H1 (cell line): ENCODE measurements around the gene LAMA3. TPM values are rescaled to one million over a fixed set of nuclear protein-coding genes. Genes with fewer than 3 reads are reported as not detected.

Experiments used
- CTCF ChIA-PET: fragments of 300-600 bp; sonication (Branson Sonifier 250); formaldehyde crosslinking; loops from one replicate; lab custom pipeline; 2021; ENCODE audit not compliant: partially characterized antibody; lab: Charles Lee
- POLR2A ChIA-PET: fragments of 300-600 bp; sonication (Branson Sonifier 250); formaldehyde crosslinking; loops from one replicate; lab custom pipeline; 2021; ENCODE audit warnings: inconsistent platforms; ENCODE audit not compliant: partially characterized antibody; lab: Charles Lee
- DNase-seq, 2 experiments: peaks; one replicate each; pipeline versions ENCODE4 v3.0.0 to v3.0.0-alpha.2; 2010 to 2022; ENCODE audit warnings: low spot score in 2 of 2, low read depth in 1 of 2, mixed read lengths in 1 of 2
- FAIRE-seq: peaks from 2 replicates; lab custom pipeline; 2011; peaks lifted over from hg19 to GRCh38; lab: Jason Lieb, UNC
- H2AFZ ChIP-seq: 2 replicates; pipeline ENCODE4 v1.8.1; 2012; ENCODE audit warnings: low read length, inconsistent platforms
- H2AK5ac ChIP-seq: 2 replicates; pipeline ENCODE4 v1.6.1; 2013; ENCODE audit warnings: low read depth, low read length
- H2BK120ac ChIP-seq: replicated peaks from 2 replicates; pipeline ENCODE3; 2013; ENCODE audit warnings: low read depth, low read length, inconsistent platforms
- H2BK12ac ChIP-seq: 2 replicates; pipeline ENCODE4 v1.6.1; 2013; ENCODE audit warnings: low read depth, low read length
- H2BK15ac ChIP-seq: 2 replicates; pipeline ENCODE4 v1.6.1; 2013; ENCODE audit warnings: low read length
- H2BK20ac ChIP-seq: 2 replicates; pipeline ENCODE4 v1.6.1; 2013; ENCODE audit warnings: low read length
- H2BK5ac ChIP-seq: 2 replicates; pipeline ENCODE4 v1.6.1; 2013; ENCODE audit warnings: low read depth, low read length
- H3K14ac ChIP-seq: 2 replicates; pipeline ENCODE4 v1.6.1; 2013; ENCODE audit warnings: inconsistent platforms; ENCODE audit not compliant: insufficient read length
- H3K18ac ChIP-seq: 2 replicates; pipeline ENCODE4 v1.6.1; 2013; ENCODE audit warnings: low read length; ENCODE audit errors: extremely low read depth
- H3K23ac ChIP-seq: 2 replicates; pipeline ENCODE4 v1.6.1; 2013; ENCODE audit warnings: inconsistent platforms; ENCODE audit not compliant: insufficient read length
- H3K23me2 ChIP-seq: 2 replicates; pipeline ENCODE4 v1.6.1; 2013; ENCODE audit warnings: low read depth, low read length
- H3K27ac ChIP-seq: 2 replicates; pipeline ENCODE4 v1.6.1; 2011; ENCODE audit warnings: low read depth, low read length, inconsistent platforms
- H3K27me3 ChIP-seq, 4 experiments: replicated peaks in 1 of 4; 1 replicate in 1 of 4; 2 replicates in 3 of 4; pipeline versions ENCODE4 v1.6.1 to v1.8.1; 2011 to 2013; ENCODE audit warnings: low read length in 3 of 4, mild to moderate bottlenecking in 3 of 4, inconsistent platforms in 2 of 4, mixed read lengths in 2 of 4, moderate library complexity in 1 of 4; ENCODE audit not compliant: control insufficient read depth in 3 of 4, insufficient read depth in 3 of 4; ENCODE audit errors: extremely low read depth in 1 of 4
- H3K36me3 ChIP-seq, 4 experiments: 2 replicates each; pipeline versions ENCODE4 v1.6.1 to v1.8.1; 2011 to 2013; ENCODE audit warnings: mild to moderate bottlenecking in 4 of 4, low read length in 3 of 4, moderate library complexity in 2 of 4, control low read depth in 1 of 4, inconsistent platforms in 1 of 4; ENCODE audit not compliant: insufficient read depth in 4 of 4, control insufficient read depth in 2 of 4
- H3K4ac ChIP-seq: replicated peaks from 2 replicates; pipeline ENCODE3; 2013; ENCODE audit warnings: low read length, low read depth, mixed read lengths, inconsistent platforms; ENCODE audit not compliant: insufficient read length
- H3K4me1 ChIP-seq, 4 experiments: replicated peaks in 1 of 4; 1 replicate in 1 of 4; 2 replicates in 3 of 4; pipeline versions ENCODE4 v1.6.1 to v1.8.1; 2011 to 2013; ENCODE audit warnings: low read length in 3 of 4, inconsistent platforms in 2 of 4, mixed read lengths in 1 of 4; ENCODE audit not compliant: insufficient read depth in 4 of 4, control insufficient read depth in 3 of 4
- H3K4me2 ChIP-seq, 2 experiments: 2 replicates each; pipeline versions ENCODE4 v1.6.1 to v1.8.1; 2011 to 2013; ENCODE audit warnings: low read depth in 2 of 2, low read length in 2 of 2, control low read depth in 1 of 2, inconsistent platforms in 1 of 2, mild to moderate bottlenecking in 1 of 2; ENCODE audit not compliant: insufficient read depth in 1 of 2
- H3K4me3 ChIP-seq, 4 experiments: fragments of 200-600, 300-600 bp in 1 of 4; sonication (generic), shearing (Covaris generic), sonication (Bioruptor Twin) in 1 of 4; 2 replicates each; pipeline versions ENCODE4 v1.5.1 to v1.8.1; 2011 to 2016; ENCODE audit warnings: low read length in 4 of 4, low read depth in 3 of 4, control low read depth in 2 of 4, inconsistent platforms in 2 of 4, mild to moderate bottlenecking in 2 of 4, mixed read lengths in 1 of 4, moderate library complexity in 1 of 4; ENCODE audit not compliant: insufficient read depth in 2 of 4; ENCODE audit errors: extremely low read depth in 1 of 4
- H3K56ac ChIP-seq: replicated peaks from 2 replicates; pipeline ENCODE3; 2013; ENCODE audit warnings: low read depth, mild to moderate bottlenecking, mixed read lengths, low read length, inconsistent platforms; ENCODE audit not compliant: insufficient read length
- H3K79me1 ChIP-seq: 2 replicates; pipeline ENCODE4 v1.6.1; 2013; ENCODE audit warnings: low read depth, low read length, control low read depth
- H3K79me2 ChIP-seq, 2 experiments: 2 replicates each; pipeline versions ENCODE4 v1.6.1 to v1.8.1; 2012 to 2013; ENCODE audit warnings: low read length in 2 of 2, mild to moderate bottlenecking in 2 of 2, inconsistent platforms in 1 of 2; ENCODE audit not compliant: insufficient read depth in 2 of 2, control insufficient read depth in 1 of 2
- H3K9ac ChIP-seq, 4 experiments: replicated peaks in 1 of 4; 1 replicate in 1 of 4; 2 replicates in 3 of 4; pipeline versions ENCODE4 v1.6.1 to v1.8.1; 2011 to 2013; ENCODE audit warnings: low read depth in 3 of 4, low read length in 3 of 4, control low read depth in 2 of 4, mild to moderate bottlenecking in 2 of 4, moderate library complexity in 2 of 4, inconsistent platforms in 1 of 4; ENCODE audit errors: extremely low read depth in 1 of 4
- H3K9me3 ChIP-seq, 2 experiments: 2 replicates each; pipeline versions ENCODE4 v1.6.1 to v1.8.1; 2012 to 2013; ENCODE audit warnings: mild to moderate bottlenecking in 2 of 2, moderate library complexity in 2 of 2, control low read depth in 1 of 2, inconsistent platforms in 1 of 2, low read depth in 1 of 2, low read length in 1 of 2, mixed read lengths in 1 of 2; ENCODE audit not compliant: insufficient read depth in 2 of 2
- H4K20me1 ChIP-seq, 2 experiments: replicated peaks in 1 of 2; 2 replicates each; pipeline versions ENCODE3 to v1.8.1; 2011 to 2013; ENCODE audit warnings: inconsistent platforms in 2 of 2, low read length in 2 of 2, mild to moderate bottlenecking in 1 of 2; ENCODE audit not compliant: insufficient read depth in 2 of 2, control insufficient read depth in 1 of 2
- H4K5ac ChIP-seq: 2 replicates; pipeline ENCODE4 v1.6.1; 2013; ENCODE audit warnings: low read length, low read depth, mixed read lengths, inconsistent platforms; ENCODE audit not compliant: insufficient read length
- H4K8ac ChIP-seq: 2 replicates; pipeline ENCODE4 v1.8.0; 2013; ENCODE audit warnings: mild to moderate bottlenecking, moderate library complexity, low read length, inconsistent platforms; ENCODE audit not compliant: insufficient read depth; ENCODE audit errors: extremely low read depth
- H4K91ac ChIP-seq: replicated peaks from 2 replicates; pipeline ENCODE3; 2013; ENCODE audit warnings: low read length, mixed read lengths, inconsistent platforms; ENCODE audit not compliant: insufficient read length
- CHD2 ChIP-seq: IDR thresholded peaks from 2 replicates; pipeline ENCODE4 v1.6.1; 2012; ENCODE audit warnings: low read length, improper control_type of control experiment
- CTCF ChIP-seq, 3 experiments: IDR thresholded peaks; 1 replicate in 2 of 3; 2 replicates in 1 of 3; pipeline versions ENCODE4 v1.5.1 to v1.6.1; 2011; ENCODE audit warnings: low read length in 3 of 3, mild to moderate bottlenecking in 3 of 3, inconsistent platforms in 2 of 3, low read depth in 1 of 3, moderate library complexity in 1 of 3; ENCODE audit not compliant: insufficient read depth in 1 of 3; ENCODE audit errors: control extremely low read depth in 1 of 3
- FOSL1 ChIP-seq: IDR thresholded peaks from 2 replicates; pipeline ENCODE4 v1.6.1; 2011; ENCODE audit warnings: mild to moderate bottlenecking, low read depth, low read length, moderate library complexity; ENCODE audit not compliant: insufficient read depth
- GABPA ChIP-seq: IDR thresholded peaks from 2 replicates; pipeline ENCODE4 v1.6.1; 2011; ENCODE audit warnings: mild to moderate bottlenecking, low read length, moderate library complexity, borderline replicate concordance; ENCODE audit not compliant: insufficient read depth
- JUND ChIP-seq: IDR thresholded peaks from 2 replicates; pipeline ENCODE4 v1.6.1; 2011; ENCODE audit warnings: mild to moderate bottlenecking, improper control_type of control experiment, low read length
- MAX ChIP-seq: IDR thresholded peaks from 2 replicates; pipeline ENCODE4 v1.6.1; 2012; ENCODE audit warnings: inconsistent platforms
- NRF1 ChIP-seq: IDR thresholded peaks from 2 replicates; pipeline ENCODE4 v1.6.1; 2011; ENCODE audit warnings: mild to moderate bottlenecking, low read depth, low read length, improper control_type of control experiment
- RAD21 ChIP-seq, 2 experiments: IDR thresholded peaks in 1 of 2; conservative IDR thresholded peaks in 1 of 2; 2 replicates each; pipeline ENCODE4 v1.6.1; 2011; ENCODE audit warnings: low read depth in 2 of 2, low read length in 2 of 2, improper control_type of control experiment in 1 of 2, inconsistent platforms in 1 of 2, mild to moderate bottlenecking in 1 of 2, moderate library complexity in 1 of 2
- SIRT6 ChIP-seq: IDR thresholded peaks from one replicate; pipeline ENCODE4 v1.7.1; 2012; ENCODE audit warnings: low read length, inconsistent platforms
- WGBS, 2 experiments: shearing (Covaris generic) in 1 of 2; methylation state at CpG; one replicate each; pipeline versions ENCODE4 v1.1.6 to v1.1.7; 2013 to 2015; ENCODE audit warnings: low lambda C conversion rate in 2 of 2, mixed read lengths in 2 of 2, inconsistent platforms in 1 of 2, low coverage in 1 of 2, missing lambda C conversion rate in 1 of 2; ENCODE audit not compliant: insufficient replicate concordance in 2 of 2, insufficient coverage in 1 of 2, insufficient read length in 1 of 2; ENCODE audit errors: extremely low coverage in 1 of 2, missing lambda C conversion rate in 1 of 2; 5-methylcytosine and 5-hydroxymethylcytosine counted together
- polyA plus RNA-seq, 7 experiments: library from polyadenylated mRNA; depleted of rRNA in 3 of 7; stranded (reverse) in 5 of 7; unstranded in 2 of 7; fragments of >200 nt in 5 of 7; fragments of 200-250 nt in 2 of 7; gene quantifications; 1 replicate in 5 of 7; 2 replicates in 1 of 7; 4 replicates in 1 of 7; pipeline versions ENCODE4 v1.2.1 to v1.2.3, GENCODE V29; 2011 to 2013; ENCODE audit warnings: missing spikeins in 2 of 7, mixed read lengths in 2 of 7
- total RNA-seq: library from RNA; stranded (reverse); fragmentation: NEBNext Ultra II Directional; extraction: Animal tissue kit (Norgen Biotek cat#: 25700); gene quantifications from 2 replicates; pipeline ENCODE4 v1.2.1, GENCODE V29; 2021

LAMA3 gene
- total and polyA plus RNA-seq, 2 of the 8 experiments (the other 6 are each of a cell fraction or from before 2014, with no cell fraction given): 0.76 to 5.0 TPM

GRCh38 chr18:23927821-23928746, 238.8 kb downstream of the LAMA3 start:
- Histone ChIP-seq H3K27me3 (no peaks in the 10 kb centered on the region), H3K4me3 (no peak overlapping the region), H4K5ac (no peak overlapping the region), H3K4ac (no peak overlapping the region), H2BK12ac (no peak overlapping the region), H2BK15ac (no peak overlapping the region), H2BK20ac (no peak overlapping the region), H3K23me2 (no peaks in the 10 kb centered on the region), H3K14ac (no peak overlapping the region), H3K9me3 (no peaks in the 10 kb centered on the region), H3K79me1 (no peaks in the 10 kb centered on the region), H3K36me3 (no peaks in the 10 kb centered on the region), H2AFZ (no peak overlapping the region), H3K56ac (no peak overlapping the region), H3K27ac (no peak overlapping the region), H3K23ac (no peak overlapping the region), H3K4me1 (no peaks in the 10 kb centered on the region), H3K79me2 (no peaks in the 10 kb centered on the region), H4K8ac (no peak overlapping the region), H4K20me1 (no peaks in the 10 kb centered on the region), H3K9ac (no peak overlapping the region), H3K18ac (no peak overlapping the region), H2AK5ac (no peak overlapping the region), H4K91ac (no peak overlapping the region), H2BK5ac (no peak overlapping the region), H2BK120ac (no peak overlapping the region), H3K4me2 (no peak overlapping the region)
- no peak for DNase-seq
- WGBS, 2 experiments: 87% methylated on average over 13 of the region's 13 CpGs; no CpG with 5 or more reads in 1 of the 2 experiments
- FAIRE-seq: no peak
- ChIA-PET CTCF (interaction anchor here (0.5 to 3.5 kb wide), 5 partner anchors 9 to 250 kb away, joined by 3 to 13 read pairs (median 4); no protein-coding TSS in a partner anchor), POLR2A (no interaction called here)
- no peak for TF ChIP-seq SIRT6
- no peak for TF ChIP-seq JUND
- no peak for TF ChIP-seq CHD2
- TF ChIP-seq MAX: no peak
- no peak for TF ChIP-seq FOSL1
- TF ChIP-seq NRF1: no peak
- no peak for TF ChIP-seq RAD21 (IDR thresholded peaks at IDR 0.05 in 1 of 2, conservative IDR thresholded peaks at IDR 0.05 in 1 of 2; ENCODE audit: low read depth in 2 of 2, low read length in 2 of 2)
- no peak for TF ChIP-seq CTCF (IDR thresholded peaks at IDR 0.05; ENCODE audit: control extremely low read depth in 1 of 3, insufficient read depth in 1 of 3, low read depth in 1 of 3, low read length in 3 of 3)
- TF ChIP-seq GABPA: no peak
